Pulmonary artery endothelial cell (primary cell): Measurements from ENCODE around the gene LAD1. TPM values are rescaled to one million over a fixed set of nuclear protein-coding genes. Genes with fewer than 3 reads are reported as not detected.

Source experiments
- total RNA-seq: library from RNA; depleted of rRNA; stranded (reverse); fragments of >200 nt; gene quantifications from 2 replicates; pipeline ENCODE4 v1.2.3, GENCODE V29; 2014

The LAD1 gene
- total RNA-seq, 1 donor from 2014 or later = not detected

Other genes with a start within 250 kb of the LAD1 start
- gene TMEM9, start 244.8 kb downstream of the LAD1 start, total RNA-seq = 52.8 and 58.5 TPM in 2 replicates
- gene IGFN1, start 208.5 kb downstream of the LAD1 start, total RNA-seq = not detected in 2 replicates
- gene PKP1, start 115.8 kb downstream of the LAD1 start, total RNA-seq = under 0.01 and 0.04 TPM in 2 replicates
- gene TNNT2, start 21.6 kb downstream of the LAD1 start, total RNA-seq = not detected in 2 replicates
- not detected in 2 replicates for gene TNNI1, start 22.4 kb upstream of the LAD1 start, total RNA-seq
- 55.1 and 59.9 TPM in 2 replicates for gene PHLDA3, start 69.9 kb upstream of the LAD1 start, total RNA-seq
- gene CSRP1, start 107.8 kb upstream of the LAD1 start, total RNA-seq = 461 and 549 TPM in 2 replicates
- gene NAV1, start 139.8 kb upstream of the LAD1 start, total RNA-seq = 29.7 and 32.5 TPM in 2 replicates